Thoracic aorta (tissue), 2 donors: ENCODE data around the gene MBNL1. TPM values are rescaled to one million over a fixed set of nuclear protein-coding genes. Genes with fewer than 3 reads are reported as not detected.
A peak's percentile ranks its signal among the peaks of the same experiment; 100 is the strongest.

ENCODE experiments used
- ATAC-seq: fragments of 150-250 bp; one replicate; pipeline ENCODE4 v1.8.0; 2017; ENCODE audit warnings: low read depth; ENCODE audit not compliant: insufficient number of reproducible peaks, low FRiP score
- DNase-seq: peaks from one replicate; pipeline ENCODE4 v3.0.0-alpha.2; 2020; ENCODE audit warnings: low spot score
- H3K27ac ChIP-seq, 2 donors: fragments of 200-600 bp; sonication (generic); 1 replicate in 1 of 2; 2 replicates in 1 of 2; pipeline ENCODE4 v1.5.1; 2016; ENCODE audit warnings: mild to moderate bottlenecking in 2 of 2, moderate library complexity in 2 of 2
- H3K27me3 ChIP-seq: fragments of 200-600 bp; sonication (generic); replicated peaks from 2 replicates; pipeline ENCODE4 v1.6.0; 2016; ENCODE audit warnings: mild to moderate bottlenecking; ENCODE audit not compliant: insufficient read depth
- H3K36me3 ChIP-seq: fragments of 200-600 bp; sonication (generic); one replicate; pipeline ENCODE4 v1.5.1; 2016
- H3K4me1 ChIP-seq, 2 donors: fragments of 200-600 bp; sonication (generic); 1 replicate in 1 of 2; 2 replicates in 1 of 2; pipeline versions ENCODE4 v1.5.1 to v1.6.0; 2016; ENCODE audit warnings: low read depth in 2 of 2, mild to moderate bottlenecking in 1 of 2; ENCODE audit not compliant: control insufficient read depth in 1 of 2
- H3K4me3 ChIP-seq: fragments of 200-600 bp; sonication (generic); 2 replicates; pipeline ENCODE4 v1.5.1; 2016; ENCODE audit warnings: mild to moderate bottlenecking
- H3K9me3 ChIP-seq: fragments of 200-600 bp; sonication (generic); 2 replicates; pipeline ENCODE4 v1.5.1; 2016
- CTCF ChIP-seq: fragments of 200-600 bp; sonication (generic); IDR thresholded peaks from one replicate; pipeline ENCODE4 v1.5.1; 2019; ENCODE audit warnings: antibody characterized with exemption
- total RNA-seq, 2 donors: library from RNA; depleted of rRNA; stranded (reverse); fragments of >200 nt; gene quantifications; one replicate each; pipeline versions ENCODE4 v1.1.0 to v1.2.3, GENCODE V29; 2016

The MBNL1 gene
- total RNA-seq, 2 donors from 2014 or later = 783 to 1,062 TPM

GRCh38 chr3:152307829-152308474, 39.2 kb downstream of the MBNL1 start:
- Histone ChIP-seq H3K4me1 (peaks cover 74 to 86% of the 10 kb centered on the region in 2 donors), H3K27ac (peak overlapping the region; percentile 76 to 83), H3K4me3 (peak overlapping the region; percentile 47), H3K36me3 (no peaks in the 10 kb centered on the region), H3K9me3 (no peaks in the 10 kb centered on the region), H3K27me3 (no peaks in the 10 kb centered on the region)
- ATAC-seq (no peak), DNase-seq (no peak)
- TF ChIP-seq CTCF = no peak

GRCh38 chr3:152308475-152308844, 39.7 kb downstream of the MBNL1 start:
- ATAC-seq (no peak), DNase-seq (no peak)
- Histone ChIP-seq H3K27me3 (no peaks in the 10 kb centered on the region), H3K9me3 (no peaks in the 10 kb centered on the region), H3K36me3 (no peaks in the 10 kb centered on the region), H3K4me1 (peaks cover 70 to 88% of the 10 kb centered on the region in 2 donors), H3K27ac (peak overlapping the region; percentile 76 to 83), H3K4me3 (peak overlapping the region; percentile 47)
- no peak for TF ChIP-seq CTCF

GRCh38 chr3:152309031-152309430, 40.3 kb downstream of the MBNL1 start:
- no peaks in the 10 kb centered on the region for H3K36me3 ChIP-seq
- ATAC-seq (no peak), DNase-seq (no peak)
- H3K27ac ChIP-seq = peak overlapping the region; percentile 76 to 83
- H3K27me3 ChIP-seq = no peaks in the 10 kb centered on the region
- H3K4me3 ChIP-seq = peak overlapping the region; percentile 47
- no peaks in the 10 kb centered on the region for H3K9me3 ChIP-seq
- no peak for TF ChIP-seq CTCF
- peaks cover 65 to 88% of the 10 kb centered on the region in 2 donors for H3K4me1 ChIP-seq

GRCh38 chr3:152309535-152310307, 41.0 kb downstream of the MBNL1 start:
- H3K4me1 ChIP-seq = peaks cover 65 to 88% of the 10 kb centered on the region in 2 donors
- no peaks in the 10 kb centered on the region for H3K9me3 ChIP-seq
- H3K27ac ChIP-seq = peak overlapping the region; percentile 76 to 83
- ATAC-seq = no peak
- no peaks in the 10 kb centered on the region for H3K36me3 ChIP-seq
- DNase-seq = no peak
- TF ChIP-seq CTCF = no peak
- H3K4me3 ChIP-seq = peak overlapping the region; percentile 47
- no peaks in the 10 kb centered on the region for H3K27me3 ChIP-seq

- no peak overlapping the region for H3K4me3 ChIP-seq
- peaks cover 55 to 88% of the 10 kb centered on the region in 2 donors for H3K4me1 ChIP-seq
- no peak for DNase-seq
- H3K27me3 ChIP-seq = no peaks in the 10 kb centered on the region
- no peaks in the 10 kb centered on the region for H3K9me3 ChIP-seq
- peak overlapping the region; percentile 75 to 84 for H3K27ac ChIP-seq
- no peaks in the 10 kb centered on the region for H3K36me3 ChIP-seq
- TF ChIP-seq CTCF = no peak
- no peak for ATAC-seq
Observed at GRCh38 chr3:152313430-152313829, 44.7 kb downstream of the MBNL1 start.
